Thoracic aorta (tissue), 2 donors: ENCODE measurements around the gene SH3RF1. TPM values are rescaled to one million over a fixed set of nuclear protein-coding genes. Genes with fewer than 3 reads are reported as not detected.

Experiments used
- ATAC-seq: fragments of 150-250 bp; one replicate; pipeline ENCODE4 v1.8.0; 2017; ENCODE audit warnings: low read depth; ENCODE audit not compliant: insufficient number of reproducible peaks, low FRiP score
- DNase-seq: peaks from one replicate; pipeline ENCODE4 v3.0.0-alpha.2; 2020; ENCODE audit warnings: low spot score
- H3K27ac ChIP-seq, 2 donors: fragments of 200-600 bp; sonication (generic); 1 replicate in 1 of 2; 2 replicates in 1 of 2; pipeline ENCODE4 v1.5.1; 2016; ENCODE audit warnings: mild to moderate bottlenecking in 2 of 2, moderate library complexity in 2 of 2
- H3K27me3 ChIP-seq: fragments of 200-600 bp; sonication (generic); replicated peaks from 2 replicates; pipeline ENCODE4 v1.6.0; 2016; ENCODE audit warnings: mild to moderate bottlenecking; ENCODE audit not compliant: insufficient read depth
- H3K36me3 ChIP-seq: fragments of 200-600 bp; sonication (generic); one replicate; pipeline ENCODE4 v1.5.1; 2016
- H3K4me1 ChIP-seq, 2 donors: fragments of 200-600 bp; sonication (generic); 1 replicate in 1 of 2; 2 replicates in 1 of 2; pipeline versions ENCODE4 v1.5.1 to v1.6.0; 2016; ENCODE audit warnings: low read depth in 2 of 2, mild to moderate bottlenecking in 1 of 2; ENCODE audit not compliant: control insufficient read depth in 1 of 2
- H3K4me3 ChIP-seq: fragments of 200-600 bp; sonication (generic); 2 replicates; pipeline ENCODE4 v1.5.1; 2016; ENCODE audit warnings: mild to moderate bottlenecking
- H3K9me3 ChIP-seq: fragments of 200-600 bp; sonication (generic); 2 replicates; pipeline ENCODE4 v1.5.1; 2016
- total RNA-seq, 2 donors: library from RNA; depleted of rRNA; stranded (reverse); fragments of >200 nt; gene quantifications; one replicate each; pipeline versions ENCODE4 v1.1.0 to v1.2.3, GENCODE V29; 2016
- TF ChIP-seq, protein P1 (sequence below): fragments of 200-600 bp; sonication (generic); IDR thresholded peaks from one replicate; pipeline ENCODE4 v1.5.1; 2019; ENCODE audit warnings: antibody characterized with exemption

SH3RF1 gene
- total RNA-seq, 2 donors from 2014 or later = 21.9 to 24.6 TPM

DNA sequence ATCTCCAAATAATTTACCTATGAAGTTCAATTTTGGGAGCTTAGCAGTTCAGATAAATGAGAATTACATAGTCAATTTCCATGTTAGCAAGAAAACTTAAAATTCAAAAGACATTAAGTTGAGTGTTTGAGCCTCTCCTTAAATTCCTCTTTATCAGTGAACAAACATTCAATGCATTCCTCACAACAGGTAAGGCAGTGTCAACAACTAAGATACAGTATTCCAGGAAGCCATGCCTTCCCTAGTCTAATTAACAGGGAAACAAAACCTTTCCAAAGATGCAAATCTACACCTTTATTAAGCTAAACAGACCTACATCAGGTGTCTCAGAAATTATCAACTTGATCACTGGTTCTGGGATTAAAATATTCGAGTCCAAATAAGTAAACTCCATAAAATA is 3.7 kb downstream of the SH3RF1 start:
- Histone ChIP-seq H3K4me3 (no peak overlapping the region), H3K27me3 (no peaks in the 10 kb centered on the region), H3K27ac (no peak overlapping the region), H3K9me3 (no peaks in the 10 kb centered on the region), H3K36me3 (no peaks in the 10 kb centered on the region), H3K4me1 (peaks cover 16 to 75% of the 10 kb centered on the region in 2 donors)
- DNase-seq (no peak), ATAC-seq (no peak)
- TF ChIP-seq, protein P1, sequence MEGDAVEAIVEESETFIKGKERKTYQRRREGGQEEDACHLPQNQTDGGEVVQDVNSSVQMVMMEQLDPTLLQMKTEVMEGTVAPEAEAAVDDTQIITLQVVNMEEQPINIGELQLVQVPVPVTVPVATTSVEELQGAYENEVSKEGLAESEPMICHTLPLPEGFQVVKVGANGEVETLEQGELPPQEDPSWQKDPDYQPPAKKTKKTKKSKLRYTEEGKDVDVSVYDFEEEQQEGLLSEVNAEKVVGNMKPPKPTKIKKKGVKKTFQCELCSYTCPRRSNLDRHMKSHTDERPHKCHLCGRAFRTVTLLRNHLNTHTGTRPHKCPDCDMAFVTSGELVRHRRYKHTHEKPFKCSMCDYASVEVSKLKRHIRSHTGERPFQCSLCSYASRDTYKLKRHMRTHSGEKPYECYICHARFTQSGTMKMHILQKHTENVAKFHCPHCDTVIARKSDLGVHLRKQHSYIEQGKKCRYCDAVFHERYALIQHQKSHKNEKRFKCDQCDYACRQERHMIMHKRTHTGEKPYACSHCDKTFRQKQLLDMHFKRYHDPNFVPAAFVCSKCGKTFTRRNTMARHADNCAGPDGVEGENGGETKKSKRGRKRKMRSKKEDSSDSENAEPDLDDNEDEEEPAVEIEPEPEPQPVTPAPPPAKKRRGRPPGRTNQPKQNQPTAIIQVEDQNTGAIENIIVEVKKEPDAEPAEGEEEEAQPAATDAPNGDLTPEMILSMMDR = no peak

DNA sequence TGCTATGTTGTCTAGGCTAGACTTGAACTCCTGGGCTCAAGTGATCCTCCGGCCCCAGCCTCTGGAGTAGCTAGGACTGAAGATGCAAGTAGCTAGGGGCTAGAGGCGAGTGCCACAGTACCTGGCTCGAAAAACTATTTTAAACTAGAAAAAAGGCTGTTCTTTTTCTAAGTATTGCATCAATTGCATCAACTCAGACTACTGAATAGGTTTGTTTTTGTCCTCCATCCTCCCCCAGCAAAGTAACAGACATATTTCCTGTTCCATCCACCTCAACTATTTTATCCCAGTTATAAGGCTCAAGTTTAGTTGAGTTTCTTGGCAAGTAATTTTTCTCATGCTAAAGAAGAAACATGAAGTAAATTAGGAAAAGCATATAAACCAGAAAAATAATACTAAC is 4.1 kb downstream of the SH3RF1 start:
- no peaks in the 10 kb centered on the region for H3K36me3 ChIP-seq
- peaks cover 14 to 71% of the 10 kb centered on the region in 2 donors for H3K4me1 ChIP-seq
- no peak overlapping the region for H3K4me3 ChIP-seq
- H3K27ac ChIP-seq = no peak overlapping the region
- H3K9me3 ChIP-seq = no peaks in the 10 kb centered on the region
- ATAC-seq = no peak
- no peaks in the 10 kb centered on the region for H3K27me3 ChIP-seq
- TF ChIP-seq, protein P1 = no peak
- no peak for DNase-seq

DNA sequence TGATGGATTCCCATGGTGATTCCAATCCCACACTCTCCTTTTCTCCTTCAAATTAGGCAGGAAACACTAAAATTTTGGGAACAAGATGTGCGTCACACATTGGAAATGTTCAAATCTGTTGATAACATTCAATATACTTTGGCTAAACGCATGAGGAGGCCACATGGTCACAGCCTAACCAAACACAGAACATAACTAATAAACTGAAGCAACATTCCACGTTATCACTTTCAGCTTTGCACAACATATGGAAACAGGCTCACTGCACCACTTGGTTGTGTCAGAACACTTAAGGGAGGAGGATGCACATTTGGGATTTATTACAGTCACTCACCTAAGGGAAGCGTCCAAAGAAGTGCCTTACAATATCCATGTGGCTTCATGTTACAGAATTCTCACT is 4.7 kb downstream of the SH3RF1 start:
- Histone ChIP-seq H3K4me3 (no peak overlapping the region), H3K4me1 (peaks cover 15 to 68% of the 10 kb centered on the region in 2 donors), H3K36me3 (no peaks in the 10 kb centered on the region), H3K9me3 (no peaks in the 10 kb centered on the region), H3K27me3 (no peaks in the 10 kb centered on the region), H3K27ac (no peak overlapping the region)
- DNase-seq (no peak), ATAC-seq (no peak)
- TF ChIP-seq, protein P1 = no peak

DNA sequence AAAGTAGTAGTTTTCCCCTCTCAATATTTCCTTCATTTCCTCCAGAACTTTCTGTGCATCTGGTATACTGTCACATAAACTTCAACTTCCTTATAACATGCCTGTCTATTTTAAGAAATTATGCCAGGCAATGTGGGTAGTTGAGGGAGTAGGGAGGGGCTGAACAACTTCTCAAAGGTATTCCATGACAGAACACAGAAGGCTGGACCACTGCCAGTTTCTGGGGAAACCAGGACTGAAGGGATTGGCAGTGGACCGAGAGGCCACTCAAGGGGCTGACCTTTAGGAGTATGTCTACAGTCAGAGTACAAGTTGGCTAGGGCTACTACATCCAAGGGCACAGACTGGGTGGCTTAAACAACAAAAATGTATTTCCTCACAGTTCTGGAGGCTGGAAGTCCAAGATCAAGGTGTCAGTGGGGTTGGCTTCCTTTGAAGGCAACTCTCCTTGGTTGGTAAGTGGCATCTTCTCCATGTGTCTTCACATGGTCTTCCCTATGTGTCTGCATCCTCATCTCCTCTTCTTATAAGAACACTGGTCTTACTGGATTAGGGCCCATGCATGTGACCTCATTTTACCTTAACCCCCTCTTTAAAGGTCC is 6.9 kb downstream of the SH3RF1 start:
- ATAC-seq (no peak), DNase-seq (no peak)
- TF ChIP-seq, protein P1 = no peak
- no peak overlapping the region for H3K27ac ChIP-seq
- H3K9me3 ChIP-seq = no peaks in the 10 kb centered on the region
- H3K4me1 ChIP-seq = peaks cover 27 to 82% of the 10 kb centered on the region in 2 donors
- no peaks in the 10 kb centered on the region for H3K27me3 ChIP-seq
- H3K36me3 ChIP-seq = no peaks in the 10 kb centered on the region
- H3K4me3 ChIP-seq = no peak overlapping the region

DNA sequence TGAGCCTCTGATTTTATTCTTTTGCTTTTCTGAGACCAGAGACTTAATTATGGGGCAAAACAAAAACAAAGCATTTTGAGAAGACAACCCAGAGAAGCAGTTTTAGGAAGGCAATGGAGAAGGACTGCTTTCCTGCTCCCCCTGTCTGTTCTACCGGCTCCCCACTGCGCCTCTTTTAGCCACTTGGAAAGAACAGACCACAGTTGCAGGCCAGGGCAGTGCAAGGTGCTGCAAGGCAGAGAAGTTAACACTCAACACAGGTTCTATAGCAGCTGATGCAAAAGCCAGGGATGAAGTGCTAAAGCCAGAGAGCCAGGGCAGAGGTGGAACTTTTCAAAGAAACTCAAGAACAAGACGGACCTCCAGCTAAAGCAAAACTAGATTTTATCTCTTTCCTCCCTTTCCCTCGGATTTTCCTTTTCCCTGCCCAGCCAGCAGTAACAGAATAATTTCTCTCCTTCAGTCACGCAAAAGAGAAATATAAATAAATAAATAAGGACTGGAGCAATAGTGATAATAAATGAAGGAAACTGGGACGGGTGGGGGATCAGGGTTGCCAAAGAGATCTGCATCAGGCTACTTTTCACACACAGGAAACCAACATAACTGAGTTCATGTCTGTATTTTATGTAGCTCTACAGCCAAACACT is 10.4 kb downstream of the SH3RF1 start:
- no peaks in the 10 kb centered on the region for H3K27me3 ChIP-seq
- no peaks in the 10 kb centered on the region for H3K36me3 ChIP-seq
- peak overlapping the region; percentile 11 for H3K4me3 ChIP-seq
- no peak overlapping the region for H3K27ac ChIP-seq
- TF ChIP-seq, protein P1 = no peak
- DNase-seq = no peak
- H3K4me1 ChIP-seq = peaks cover 39 to 83% of the 10 kb centered on the region in 2 donors
- no peaks in the 10 kb centered on the region for H3K9me3 ChIP-seq
- ATAC-seq = no peak
